HK-2 (cell line): ENCODE results near the gene SPDYE2B.
"Not testable (repeated sequence)": the region's sequence is repeated elsewhere in the genome, so short reads cannot be mapped to it uniquely, and the experiment has no call there.

Experiments
- DNase-seq: peaks from one replicate; pipeline ENCODE4 v3.0.0-alpha.2; 2018; ENCODE audit not compliant: unreplicated experiment

Gene SPDYE2B

GRCh38 chr7:102643404-102643803, 6.7 kb upstream of the SPDYE2B start:
- DNase-seq: not testable (repeated sequence)

GRCh38 chr7:102647813-102648212, 2.3 kb upstream of the SPDYE2B start:
- not testable (repeated sequence) for DNase-seq

- not testable (repeated sequence) for DNase-seq
Measured at GRCh38 chr7:102664765-102665164, 14.6 kb downstream of the SPDYE2B start.

- DNase-seq: not testable (repeated sequence)
Measured at GRCh38 chr7:102666850-102667249, 16.7 kb downstream of the SPDYE2B start.

- DNase-seq: not testable (repeated sequence)
Measured at GRCh38 chr7:102667523-102667922, 17.4 kb downstream of the SPDYE2B start.

GRCh38 chr7:102671166-102671955, 21.2 kb downstream of the SPDYE2B start, which contains the start of gene POLR2J2:
POLR2J2 (minus strand) TSS chr7:102671663; CDS start chr7:102671601, 62 bp downstream.
- not testable (repeated sequence) for DNase-seq

GRCh38 chr7:102671956-102672307, 21.8 kb downstream of the SPDYE2B start:
- DNase-seq: not testable (repeated sequence)

- DNase-seq: not testable (repeated sequence)
Measured at GRCh38 chr7:102673447-102674067, 23.4 kb downstream of the SPDYE2B start.

GRCh38 chr7:102675545-102675944, 25.4 kb downstream of the SPDYE2B start:
- not testable (repeated sequence) for DNase-seq

GRCh38 chr7:102680780-102681179, 30.7 kb downstream of the SPDYE2B start:
- DNase-seq: not testable (repeated sequence)

GRCh38 chr7:102682560-102682959, 32.4 kb downstream of the SPDYE2B start:
- not testable (repeated sequence) for DNase-seq

GRCh38 chr7:102688299-102689036, 38.3 kb downstream of the SPDYE2B start:
- DNase-seq: not testable (repeated sequence)

GRCh38 chr7:102689436-102690282, 39.5 kb downstream of the SPDYE2B start:
- not testable (repeated sequence) for DNase-seq

- DNase-seq: not testable (repeated sequence)
Measured at GRCh38 chr7:102690602-102691001, 40.5 kb downstream of the SPDYE2B start.

- DNase-seq: not testable (repeated sequence)
Measured at GRCh38 chr7:102694008-102694407, 43.9 kb downstream of the SPDYE2B start.

GRCh38 chr7:102695033-102695552, 45.0 kb downstream of the SPDYE2B start:
- DNase-seq: not testable (repeated sequence)

- not testable (repeated sequence) for DNase-seq
Measured at GRCh38 chr7:102696009-102696408, 45.9 kb downstream of the SPDYE2B start.

GRCh38 chr7:102697642-102698512, 47.8 kb downstream of the SPDYE2B start:
- DNase-seq: not testable (repeated sequence)

- not testable (repeated sequence) for DNase-seq
Measured at GRCh38 chr7:102698962-102699750, 49.0 kb downstream of the SPDYE2B start.
